CD4-positive, alpha-beta T cell treated with Interferon alpha-2 for 1 hour (primary cell): ENCODE data around the gene MSI2.

Source experiments
- DNase-seq, 2 donors: peaks; one replicate each; pipeline ENCODE4 v3.0.0-alpha.2; 2020 to 2022

MSI2 gene

GRCh38 chr17:57444682-57445450 lies 188.5 kb downstream of the MSI2 start:
- DNase-seq, result no peak

- no peak for DNase-seq
These were observed 189.6 kb downstream of the MSI2 start for GRCh38 chr17:57445772-57446472.

GRCh38 chr17:57447357-57447989 lies 191.2 kb downstream of the MSI2 start:
- DNase-seq, result no peak

- DNase-seq, result no peak
These were observed 191.9 kb downstream of the MSI2 start for GRCh38 chr17:57447990-57448758.

- DNase-seq, result no peak
These were observed 192.5 kb downstream of the MSI2 start for GRCh38 chr17:57448759-57449283.

DNA sequence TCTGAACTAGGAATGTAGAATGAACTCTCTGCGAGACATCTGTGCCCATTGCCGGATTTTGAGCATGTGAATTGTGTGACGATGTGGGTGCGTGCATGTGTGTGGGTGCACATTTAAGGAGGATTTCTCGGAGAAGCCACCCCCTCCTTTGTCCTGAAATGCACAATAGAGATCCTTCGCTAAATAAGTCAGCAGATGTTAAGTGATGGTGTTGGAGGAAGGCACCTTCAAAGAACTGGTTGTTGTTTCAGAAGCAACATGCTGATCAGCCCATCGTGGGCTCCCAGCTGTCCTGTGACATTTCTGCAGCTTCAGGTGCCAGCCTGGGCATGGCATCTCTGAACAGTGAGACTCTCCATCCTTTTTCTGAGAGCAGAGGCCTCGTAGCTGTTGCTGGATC lies 194.9 kb downstream of the MSI2 start:
- DNase-seq, result no peak

GRCh38 chr17:57451643-57452042 lies 195.3 kb downstream of the MSI2 start:
- no peak for DNase-seq

DNA sequence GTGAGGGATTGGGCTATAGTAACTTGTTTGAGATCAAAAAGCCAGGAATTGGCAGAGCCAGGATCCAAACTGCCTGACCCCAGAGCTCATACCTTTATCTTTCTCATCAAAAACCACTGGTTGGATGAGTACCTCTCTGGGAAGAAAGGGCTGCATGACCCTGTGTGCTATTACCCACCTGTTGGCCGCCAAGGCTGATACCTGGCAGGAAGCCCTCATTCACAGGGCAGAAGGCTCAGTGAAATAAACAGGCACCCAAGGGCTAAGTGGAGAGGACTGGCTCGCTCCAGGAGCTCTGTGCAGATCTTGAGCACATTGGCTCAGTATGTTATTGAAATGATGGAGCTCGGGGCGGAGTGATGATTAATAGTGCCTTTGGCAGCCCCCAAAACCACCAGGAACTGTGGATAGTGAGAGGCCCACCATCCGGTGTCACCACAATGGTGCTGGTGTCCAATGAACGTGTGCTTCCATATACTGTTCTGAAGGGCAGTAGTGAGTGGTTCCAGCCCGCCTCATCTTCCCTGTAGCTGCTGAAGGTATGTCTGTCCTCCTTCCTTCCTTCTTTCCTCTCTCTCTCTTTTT lies 197.6 kb downstream of the MSI2 start:
- no peak for DNase-seq

DNA sequence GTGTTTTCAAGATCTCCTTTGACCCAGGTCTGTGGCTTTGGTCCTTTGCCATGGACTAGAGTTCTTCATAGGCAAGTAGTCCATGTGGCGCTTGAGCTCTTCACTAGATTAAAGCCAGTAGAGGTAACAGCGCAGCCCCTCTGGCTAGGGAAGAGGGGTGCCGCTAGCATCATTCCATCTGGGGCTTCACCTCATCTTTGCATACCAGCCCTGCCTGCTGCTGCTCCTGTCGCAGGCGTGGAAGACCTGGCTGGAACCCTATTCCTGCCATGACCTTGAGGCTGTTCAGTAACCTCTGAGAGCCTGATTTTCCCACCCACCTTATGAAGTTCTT lies 198.4 kb downstream of the MSI2 start:
- no peak for DNase-seq

- peak; percentile 8 to 45 for DNase-seq
These were observed 199.0 kb downstream of the MSI2 start for GRCh38 chr17:57455063-57455914.

GRCh38 chr17:57456622-57457021 lies 200.3 kb downstream of the MSI2 start:
- DNase-seq, result no peak

DNA sequence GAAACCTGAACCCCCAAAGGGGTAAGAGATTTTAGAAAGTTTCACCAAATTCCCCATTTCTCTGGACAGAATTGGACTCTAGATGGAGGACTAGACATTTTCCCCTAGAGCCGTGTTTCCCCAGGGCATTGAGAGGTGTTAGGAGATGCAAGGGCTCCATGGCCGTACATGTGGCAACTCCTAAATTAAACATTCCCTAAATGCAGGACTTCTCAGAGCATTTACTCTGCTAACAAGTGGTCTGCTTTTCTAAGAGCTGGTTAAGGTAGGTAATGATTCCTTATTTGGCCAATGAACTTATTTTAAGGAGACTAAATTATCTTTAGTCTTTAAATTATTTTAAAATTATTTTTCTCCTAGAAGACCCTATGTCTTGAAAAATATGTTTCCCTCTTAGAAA lies 200.9 kb downstream of the MSI2 start:
- no peak for DNase-seq

DNA sequence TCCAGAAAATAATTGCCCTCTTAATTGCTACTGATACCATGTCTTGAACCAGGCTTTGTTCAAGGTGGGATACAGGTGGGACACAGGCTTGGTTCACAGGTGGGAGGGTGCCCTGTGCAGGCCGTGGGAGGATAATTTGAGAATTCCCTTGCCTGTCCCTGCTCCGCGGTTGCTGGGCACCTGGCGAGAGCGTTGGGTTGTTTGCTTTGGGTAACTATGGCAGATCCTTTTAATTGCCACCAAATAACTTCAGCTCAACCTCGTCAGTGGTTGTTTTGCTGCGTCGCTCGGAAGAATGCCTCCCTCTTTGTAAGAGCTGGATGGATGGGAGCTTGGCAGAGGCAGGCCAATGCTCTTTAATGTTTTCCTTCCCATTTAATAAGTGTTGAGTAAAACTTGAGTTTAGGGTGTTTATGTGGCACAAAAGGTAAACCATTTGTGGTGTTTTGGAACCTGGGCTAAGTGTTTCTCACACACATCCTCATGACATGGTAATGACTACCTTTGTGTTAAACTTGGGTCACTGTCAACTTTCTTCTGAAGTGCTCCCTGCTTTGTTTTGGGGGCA lies 202.5 kb downstream of the MSI2 start:
- no peak for DNase-seq

DNA sequence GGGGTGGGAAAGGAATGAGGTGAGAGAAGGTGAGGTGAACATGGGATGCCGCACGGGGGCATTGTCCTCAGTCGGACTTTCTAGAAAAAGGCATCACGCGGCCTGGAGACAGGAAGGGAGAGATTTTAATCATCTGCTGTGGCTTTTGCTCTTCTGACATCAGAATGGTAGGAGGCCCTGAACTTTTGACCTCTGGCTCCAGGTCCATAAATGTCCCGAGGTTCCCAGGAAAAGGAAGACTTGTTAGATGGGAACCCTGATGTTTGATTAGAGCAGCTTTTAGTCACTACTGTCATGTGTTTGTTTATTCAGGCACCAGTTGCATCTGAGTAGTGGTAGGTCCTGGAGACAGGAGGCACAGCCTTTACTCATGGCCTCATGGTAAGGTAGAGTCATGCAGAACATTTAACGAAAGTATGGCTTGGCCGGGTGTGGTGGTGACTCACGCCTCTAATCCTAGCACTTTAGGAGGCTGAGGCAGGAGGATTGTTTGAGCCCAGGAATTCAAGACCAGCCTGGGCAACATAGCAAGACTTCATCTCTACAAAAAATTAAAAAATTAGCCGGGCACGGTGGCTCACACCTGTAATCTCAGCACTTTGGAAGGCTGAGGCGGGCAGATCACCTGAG lies 203.1 kb downstream of the MSI2 start:
- DNase-seq, result peak in 1 of 2 donors; percentile 16

DNA sequence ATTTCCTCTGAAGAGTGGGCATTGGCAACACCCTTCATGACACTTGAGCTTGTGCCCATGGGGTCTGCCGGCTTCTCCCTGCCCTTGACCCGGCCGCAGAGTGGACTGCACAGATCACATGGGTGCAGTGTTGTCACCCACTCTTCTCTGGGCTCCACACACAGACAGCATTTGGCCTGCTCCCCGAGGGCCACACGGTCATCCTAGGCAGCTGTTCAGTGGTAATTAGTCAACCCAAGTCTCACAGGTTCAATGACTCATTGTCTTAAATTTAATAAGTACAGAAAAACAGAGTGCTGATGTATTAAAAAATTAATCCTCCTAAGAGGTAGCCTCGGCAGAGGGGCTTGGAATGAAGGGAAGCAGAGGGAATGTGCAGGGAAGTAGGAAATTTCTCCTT lies 204.8 kb downstream of the MSI2 start:
- no peak for DNase-seq

DNA sequence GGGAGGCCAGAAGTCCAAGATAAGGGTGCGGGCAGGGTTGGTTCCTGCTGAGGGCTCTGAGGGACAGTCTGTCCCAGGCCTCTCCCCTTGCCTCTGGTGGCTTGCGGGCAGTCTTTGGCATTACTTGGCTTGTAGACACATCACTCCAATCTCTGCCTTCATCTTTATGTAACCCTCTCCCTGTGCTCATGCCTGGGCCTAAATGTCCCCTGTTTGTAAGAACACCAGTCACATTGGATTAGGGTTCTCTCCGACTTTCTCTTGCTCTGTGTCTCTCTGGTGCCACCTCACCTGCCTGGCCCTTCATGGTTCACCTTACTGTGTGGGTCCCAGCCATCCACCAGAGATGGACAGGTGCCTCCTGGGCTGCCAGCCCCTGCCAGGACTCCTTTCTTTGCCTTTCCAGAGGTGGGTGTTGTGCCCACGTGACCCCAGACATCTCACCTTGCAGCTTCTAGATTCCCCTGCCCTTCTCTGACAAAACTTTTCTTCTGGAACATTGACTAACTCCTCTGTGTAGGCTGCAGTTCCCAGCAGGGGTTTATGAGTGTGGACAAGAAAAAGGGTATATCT lies 205.8 kb downstream of the MSI2 start:
- DNase-seq, result no peak

DNA sequence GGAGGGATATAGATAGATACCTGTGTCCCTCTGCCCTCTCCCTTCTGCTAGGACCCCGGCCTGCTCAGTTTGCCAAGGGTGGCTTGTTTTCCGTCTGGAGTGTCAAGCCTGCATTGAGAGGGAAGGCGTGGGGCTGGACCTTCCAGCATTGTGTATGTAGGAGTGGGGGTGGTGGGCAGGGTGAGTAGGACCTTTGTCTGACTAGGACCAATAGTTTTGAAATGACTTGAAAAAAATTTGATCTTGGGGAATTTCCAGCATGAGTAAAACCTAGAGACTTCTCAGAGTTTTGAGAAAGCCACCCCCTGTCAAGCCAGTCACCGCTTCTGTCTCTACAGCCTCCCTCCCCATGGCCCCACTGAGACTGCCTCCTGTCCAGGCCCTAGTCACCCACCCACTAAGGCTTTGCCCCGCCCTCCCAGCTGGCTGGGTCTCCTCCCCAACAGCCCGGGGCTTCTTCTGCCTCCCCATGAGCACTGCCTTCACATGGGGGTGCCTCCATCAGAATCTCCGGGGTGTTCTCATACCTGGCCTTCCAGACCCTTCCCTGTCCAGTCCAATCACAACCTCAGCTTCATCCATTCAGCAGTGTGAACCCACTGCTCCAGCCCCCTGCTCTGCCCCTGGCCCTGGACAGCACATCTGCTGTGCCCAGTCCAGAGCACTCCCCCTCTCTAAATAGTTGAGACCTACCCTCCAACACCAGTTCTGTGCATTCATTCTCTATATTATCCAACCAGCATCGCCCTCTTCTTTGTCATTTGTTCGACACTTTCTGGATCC lies 207.0 kb downstream of the MSI2 start:
- peak in 1 of 2 donors; percentile 11 for DNase-seq

DNA sequence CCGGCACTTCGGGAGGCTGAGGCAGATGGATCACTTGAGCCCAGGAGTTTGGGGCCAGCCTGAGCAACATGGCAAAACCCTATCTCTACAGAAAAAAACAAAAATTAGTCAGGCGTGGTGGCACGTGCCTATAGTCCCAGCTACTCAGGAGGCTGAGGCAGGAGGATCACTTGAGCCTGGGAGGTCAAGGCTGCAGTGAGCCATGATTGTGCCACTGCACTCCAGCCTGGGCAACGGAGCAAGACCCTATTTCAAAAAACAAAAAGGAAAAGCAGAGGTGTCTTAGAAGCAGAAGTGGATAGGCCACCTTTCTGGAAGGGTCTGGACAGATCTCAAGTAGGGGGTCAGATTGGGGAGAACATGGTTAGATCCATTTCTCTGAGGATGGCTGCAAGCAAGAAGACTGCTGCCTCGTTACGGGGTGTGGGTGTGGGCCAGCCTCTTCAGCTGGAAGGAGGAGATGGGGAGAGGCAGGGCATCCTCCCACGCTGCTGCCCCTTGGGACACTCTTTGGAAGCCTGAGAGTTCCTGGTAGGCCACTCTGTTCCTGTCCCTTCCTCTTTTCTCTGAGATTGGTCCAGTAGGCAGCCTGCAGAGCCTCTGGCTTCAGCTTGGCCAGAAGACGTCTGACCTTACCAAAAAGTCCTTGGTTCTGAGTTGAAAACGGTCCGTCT lies 208.0 kb downstream of the MSI2 start:
- no peak for DNase-seq

GRCh38 chr17:57465610-57466009 lies 209.3 kb downstream of the MSI2 start:
- DNase-seq, result no peak
